Lower leg skin (tissue), 3 donors: Measurements from ENCODE around the gene DLG2.

ENCODE experiments used
- POLR2A ChIP-seq, 2 donors: fragments of 450-650 bp; IDR thresholded peaks; one replicate each; pipeline ENCODE4 v1.6.1; 2016 to 2017; ENCODE audit warnings: antibody characterized with exemption in 2 of 2, mild to moderate bottlenecking in 1 of 2, moderate library complexity in 1 of 2
- TF ChIP-seq, protein P1 (sequence below), 3 donors: fragments of 450-650 bp; IDR thresholded peaks; one replicate each; pipeline ENCODE4 v1.5.1; 2016; ENCODE audit warnings: antibody characterized with exemption in 3 of 3, mild to moderate bottlenecking in 3 of 3, moderate library complexity in 2 of 3

DNA sequence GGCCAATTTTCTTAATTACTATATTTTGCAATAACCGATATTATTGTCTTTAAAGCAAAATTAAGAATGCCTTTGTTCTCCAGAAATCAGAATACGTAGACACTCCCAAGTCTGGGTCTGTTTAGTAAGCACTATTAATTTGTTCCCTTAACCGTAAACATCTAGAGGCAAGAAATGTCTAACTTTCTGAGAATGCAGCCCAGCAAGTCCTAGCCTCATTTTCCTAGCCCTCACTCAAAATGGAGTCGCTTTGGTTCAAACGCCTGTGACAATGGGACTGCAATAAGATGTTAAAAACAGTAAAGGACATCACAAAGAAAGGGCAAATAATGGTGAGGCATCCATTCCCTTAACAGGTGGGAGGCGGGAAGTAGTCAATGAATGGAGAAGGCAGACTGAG, 280.7 kb downstream of the DLG2 start:
- TF ChIP-seq, protein P1, sequence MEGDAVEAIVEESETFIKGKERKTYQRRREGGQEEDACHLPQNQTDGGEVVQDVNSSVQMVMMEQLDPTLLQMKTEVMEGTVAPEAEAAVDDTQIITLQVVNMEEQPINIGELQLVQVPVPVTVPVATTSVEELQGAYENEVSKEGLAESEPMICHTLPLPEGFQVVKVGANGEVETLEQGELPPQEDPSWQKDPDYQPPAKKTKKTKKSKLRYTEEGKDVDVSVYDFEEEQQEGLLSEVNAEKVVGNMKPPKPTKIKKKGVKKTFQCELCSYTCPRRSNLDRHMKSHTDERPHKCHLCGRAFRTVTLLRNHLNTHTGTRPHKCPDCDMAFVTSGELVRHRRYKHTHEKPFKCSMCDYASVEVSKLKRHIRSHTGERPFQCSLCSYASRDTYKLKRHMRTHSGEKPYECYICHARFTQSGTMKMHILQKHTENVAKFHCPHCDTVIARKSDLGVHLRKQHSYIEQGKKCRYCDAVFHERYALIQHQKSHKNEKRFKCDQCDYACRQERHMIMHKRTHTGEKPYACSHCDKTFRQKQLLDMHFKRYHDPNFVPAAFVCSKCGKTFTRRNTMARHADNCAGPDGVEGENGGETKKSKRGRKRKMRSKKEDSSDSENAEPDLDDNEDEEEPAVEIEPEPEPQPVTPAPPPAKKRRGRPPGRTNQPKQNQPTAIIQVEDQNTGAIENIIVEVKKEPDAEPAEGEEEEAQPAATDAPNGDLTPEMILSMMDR (IDR thresholded peaks at IDR 0.05) = no peak
- TF ChIP-seq POLR2A (IDR thresholded peaks at IDR 0.05) = no peak
